HG03196 (cell line): ENCODE results near the gene BOLL.
A peak's percentile ranks its signal among the peaks of the same experiment; 100 is the strongest.
"Not testable (repeated sequence)": the region's sequence is repeated elsewhere in the genome, so short reads cannot be mapped to it uniquely, and the experiment has no call there.

Experiments used
- ATAC-seq: cut with Tn5 transposase; IDR thresholded peaks from one replicate; pipeline ENCODE4 v1.9.1; 2021; ENCODE audit not compliant: unreplicated experiment

The BOLL gene

GRCh38 chr2:197798187-197798586 lies 13.1 kb upstream of the BOLL start:
- ATAC-seq = no peak

- ATAC-seq = no peak
These were observed 10.2 kb upstream of the BOLL start for GRCh38 chr2:197795277-197795676.

- ATAC-seq = no peak
These were observed 8.3 kb upstream of the BOLL start for GRCh38 chr2:197793456-197793855.

GRCh38 chr2:197786010-197786877 lies 1.1 kb upstream of the BOLL start:
- ATAC-seq = no peak

- ATAC-seq = no peak
These were observed 3.0 kb downstream of the BOLL start for GRCh38 chr2:197782126-197782525.

GRCh38 chr2:197779261-197779660 lies 5.9 kb downstream of the BOLL start:
- no peak for ATAC-seq

- ATAC-seq = no peak
These were observed 7.2 kb downstream of the BOLL start for GRCh38 chr2:197777823-197778407.

GRCh38 chr2:197760293-197760657 lies 24.8 kb downstream of the BOLL start:
- no peak for ATAC-seq

- ATAC-seq = no peak
These were observed 25.4 kb downstream of the BOLL start for GRCh38 chr2:197759625-197760292.

GRCh38 chr2:197759013-197759412 lies 26.1 kb downstream of the BOLL start:
- no peak for ATAC-seq

- ATAC-seq = no peak
These were observed 44.9 kb downstream of the BOLL start for GRCh38 chr2:197740200-197740599.

- not testable (repeated sequence) for ATAC-seq
These were observed 56.3 kb downstream of the BOLL start for GRCh38 chr2:197728555-197729544.

- ATAC-seq = no peak
These were observed 58.1 kb downstream of the BOLL start for GRCh38 chr2:197727011-197727410.

GRCh38 chr2:197717863-197718262 lies 67.3 kb downstream of the BOLL start:
- ATAC-seq = no peak

- no peak for ATAC-seq
These were observed 71.8 kb downstream of the BOLL start for GRCh38 chr2:197713271-197713670.

- ATAC-seq = no peak
These were observed 73.5 kb downstream of the BOLL start for GRCh38 chr2:197711578-197711977.

GRCh38 chr2:197710424-197711042 lies 74.6 kb downstream of the BOLL start:
- peak; percentile 68 for ATAC-seq

- ATAC-seq = not testable (repeated sequence)
These were observed 76.0 kb downstream of the BOLL start for GRCh38 chr2:197709140-197709539.

- no peak for ATAC-seq
These were observed 76.8 kb downstream of the BOLL start for GRCh38 chr2:197708331-197708730.
